Measurements from ENCODE around the gene SPTBN4. TPM values are rescaled to one million over a fixed set of nuclear protein-coding genes. Genes with fewer than 3 reads are reported as not detected.
"Not testable (repeated sequence)": the region's sequence is repeated elsewhere in the genome, so short reads cannot be mapped to it uniquely, and the experiment has no call there.

The SPTBN4 gene
- total and polyA plus RNA-seq, 9 donors, result 2.2 to 11.6 (median 6.2) TPM

GRCh38 chr19:40471111-40471510 lies 4.3 kb downstream of the SPTBN4 start:
- Histone ChIP-seq H3K4me1 (ENCODE audit: insufficient read depth) (peaks cover 4% of the 10 kb centered on the region), H3K4me3 (no peak overlapping the region), H3K27ac (no peak overlapping the region), H3K36me3 (no peaks in the 10 kb centered on the region), H3K9me3 (no peaks in the 10 kb centered on the region), H3K27me3 (no peaks in the 10 kb centered on the region)
- WGBS, 3 donors, result 94 to 97% (median 96%) methylated on average over 3 of the region's 3 CpGs
- TF ChIP-seq POLR2A (IDR thresholded peaks at IDR 0.05) (no peak), EP300 (IDR thresholded peaks at IDR 0.05) (no peak), CTCF (IDR thresholded peaks at IDR 0.05) (no peak)
- DNase-seq, result no peak
- intact Hi-C loops (cut with DNase I), result no loop called here

- Histone ChIP-seq H3K4me3 (no peak overlapping the region), H3K4me1 (ENCODE audit: insufficient read depth) (no peaks in the 10 kb centered on the region), H3K27me3 (no peaks in the 10 kb centered on the region), H3K36me3 (no peaks in the 10 kb centered on the region), H3K9me3 (no peaks in the 10 kb centered on the region), H3K27ac (no peak overlapping the region)
- TF ChIP-seq EP300 (IDR thresholded peaks at IDR 0.05), result no peak
- TF ChIP-seq POLR2A (IDR thresholded peaks at IDR 0.05), result no peak
- TF ChIP-seq CTCF (IDR thresholded peaks at IDR 0.05), result no peak
- 86 to 92% (median 90%) methylated on average over 13 of the region's 13 CpGs for WGBS, 3 donors
- intact Hi-C loops (cut with DNase I), result no loop called here
- no peak for DNase-seq
Observed at GRCh38 chr19:40472516-40472915, 5.7 kb downstream of the SPTBN4 start.

GRCh38 chr19:40474737-40475136 lies 7.9 kb downstream of the SPTBN4 start:
- TF ChIP-seq CTCF (IDR thresholded peaks at IDR 0.05) (no peak), POLR2A (IDR thresholded peaks at IDR 0.05) (no peak), EP300 (IDR thresholded peaks at IDR 0.05) (no peak)
- H3K4me1 ChIP-seq (ENCODE audit: insufficient read depth), result no peaks in the 10 kb centered on the region
- H3K27ac ChIP-seq, result no peak overlapping the region
- no peaks in the 10 kb centered on the region for H3K36me3 ChIP-seq
- 90 to 97% (median 92%) methylated on average over 4 of the region's 4 CpGs for WGBS, 3 donors
- intact Hi-C loops (cut with DNase I), result no loop called here
- no peaks in the 10 kb centered on the region for H3K27me3 ChIP-seq
- H3K4me3 ChIP-seq, result no peak overlapping the region
- DNase-seq, result no peak
- H3K9me3 ChIP-seq, result no peaks in the 10 kb centered on the region

GRCh38 chr19:40475878-40476644 lies 9.3 kb downstream of the SPTBN4 start:
- DNase-seq; intact Hi-C loops (cut with DNase I): not testable (repeated sequence)

GRCh38 chr19:40486017-40486416 lies 19.2 kb downstream of the SPTBN4 start:
- no peak overlapping the region for H3K4me3 ChIP-seq
- 94 to 96% (median 95%) methylated on average over 3 of the region's 3 CpGs for WGBS, 3 donors
- H3K27ac ChIP-seq, result no peak overlapping the region
- DNase-seq, result no peak
- intact Hi-C loops (cut with DNase I), result no loop called here
- no peak for TF ChIP-seq POLR2A (IDR thresholded peaks at IDR 0.05)
- no peak for TF ChIP-seq CTCF (IDR thresholded peaks at IDR 0.05)
- no peak for TF ChIP-seq EP300 (IDR thresholded peaks at IDR 0.05)
- no peaks in the 10 kb centered on the region for H3K36me3 ChIP-seq
- no peaks in the 10 kb centered on the region for H3K4me1 ChIP-seq (ENCODE audit: insufficient read depth)
- no peaks in the 10 kb centered on the region for H3K27me3 ChIP-seq
- no peaks in the 10 kb centered on the region for H3K9me3 ChIP-seq

More at GRCh38 chr19:40475878-40476644, 9.3 kb downstream of the SPTBN4 start:
- H3K36me3 ChIP-seq; H3K27me3 ChIP-seq; H3K27ac ChIP-seq; H3K4me1 ChIP-seq (ENCODE audit: insufficient read depth); H3K9me3 ChIP-seq; H3K4me3 ChIP-seq: not testable (repeated sequence)
- 92% methylated on average over 15 of the region's 15 CpGs for WGBS, 3 donors

Measured in ovary (tissue), 9 donors.